ENCODE results near the gene REM2. TPM values are rescaled to one million over a fixed set of nuclear protein-coding genes. Genes with fewer than 3 reads are reported as not detected.

REM2 gene
- total RNA-seq, 4 donors from 2014 or later, result 0.83 to 1.6 TPM; not detected in 2

DNA sequence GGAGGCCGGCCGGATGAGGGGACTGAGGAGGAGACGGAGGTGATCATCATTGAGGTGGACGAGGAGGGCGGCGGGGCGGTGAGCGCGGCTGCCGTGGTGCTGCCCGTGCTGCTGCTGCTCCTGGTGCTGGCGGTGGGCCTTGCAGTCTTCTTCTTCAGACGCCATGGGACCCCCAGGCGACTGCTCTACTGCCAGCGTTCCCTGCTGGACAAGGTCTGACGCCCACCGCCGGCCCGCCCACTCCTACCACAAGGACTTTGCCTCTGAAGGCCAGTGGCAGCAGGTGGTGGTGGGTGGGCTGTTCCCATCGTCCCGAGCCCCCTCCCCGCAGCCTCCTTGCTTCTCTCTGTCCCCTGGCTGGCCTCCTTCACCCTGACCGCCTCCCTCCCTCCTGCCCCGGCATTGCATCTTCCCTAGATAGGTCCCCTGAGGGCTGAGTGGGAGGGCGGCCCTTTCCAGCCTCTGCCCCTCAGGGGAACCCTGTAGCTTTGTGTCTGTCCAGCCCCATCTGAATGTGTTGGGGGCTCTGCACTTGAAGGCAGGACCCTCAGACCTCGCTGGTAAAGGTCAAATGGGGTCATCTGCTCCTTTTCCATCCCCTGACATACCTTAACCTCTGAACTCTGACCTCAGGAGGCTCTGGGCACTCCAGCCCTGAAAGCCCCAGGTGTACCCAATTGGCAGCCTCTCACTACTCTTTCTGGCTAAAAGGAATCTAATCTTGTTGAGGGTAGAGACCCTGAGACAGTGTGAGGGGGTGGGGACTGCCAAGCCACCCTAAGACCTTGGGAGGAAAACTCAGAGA lies 37.0 kb upstream of the REM2 start:
- peak overlapping the region; percentile 96 to 100 for H3K27ac ChIP-seq
- H3K9me3 ChIP-seq, result no peaks in the 10 kb centered on the region
- H3K27me3 ChIP-seq, result no peaks in the 10 kb centered on the region
- TF ChIP-seq POLR2A (IDR thresholded peaks at IDR 0.05), result no peak
- TF ChIP-seq, protein P1, sequence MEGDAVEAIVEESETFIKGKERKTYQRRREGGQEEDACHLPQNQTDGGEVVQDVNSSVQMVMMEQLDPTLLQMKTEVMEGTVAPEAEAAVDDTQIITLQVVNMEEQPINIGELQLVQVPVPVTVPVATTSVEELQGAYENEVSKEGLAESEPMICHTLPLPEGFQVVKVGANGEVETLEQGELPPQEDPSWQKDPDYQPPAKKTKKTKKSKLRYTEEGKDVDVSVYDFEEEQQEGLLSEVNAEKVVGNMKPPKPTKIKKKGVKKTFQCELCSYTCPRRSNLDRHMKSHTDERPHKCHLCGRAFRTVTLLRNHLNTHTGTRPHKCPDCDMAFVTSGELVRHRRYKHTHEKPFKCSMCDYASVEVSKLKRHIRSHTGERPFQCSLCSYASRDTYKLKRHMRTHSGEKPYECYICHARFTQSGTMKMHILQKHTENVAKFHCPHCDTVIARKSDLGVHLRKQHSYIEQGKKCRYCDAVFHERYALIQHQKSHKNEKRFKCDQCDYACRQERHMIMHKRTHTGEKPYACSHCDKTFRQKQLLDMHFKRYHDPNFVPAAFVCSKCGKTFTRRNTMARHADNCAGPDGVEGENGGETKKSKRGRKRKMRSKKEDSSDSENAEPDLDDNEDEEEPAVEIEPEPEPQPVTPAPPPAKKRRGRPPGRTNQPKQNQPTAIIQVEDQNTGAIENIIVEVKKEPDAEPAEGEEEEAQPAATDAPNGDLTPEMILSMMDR (IDR thresholded peaks at IDR 0.05), result no peak
- H3K4me1 ChIP-seq, result peaks cover 28 to 68% of the 10 kb centered on the region in 2 donors
- H3K4me3 ChIP-seq, result no peak overlapping the region
- intact Hi-C loops (cut with DNase I; ENCODE audit: low total_unique reads), result no loop called here
- no peak for DNase-seq
- no peaks in the 10 kb centered on the region for H3K36me3 ChIP-seq

- H3K27me3 ChIP-seq, result no peaks in the 10 kb centered on the region
- H3K9me3 ChIP-seq, result no peaks in the 10 kb centered on the region
- peak overlapping the region; percentile 96 to 100 for H3K27ac ChIP-seq
- no peaks in the 10 kb centered on the region for H3K36me3 ChIP-seq
- no peak overlapping the region for H3K4me3 ChIP-seq
- no peak for DNase-seq
- intact Hi-C loops (cut with DNase I; ENCODE audit: low total_unique reads), result no loop called here
- no peak for TF ChIP-seq POLR2A (IDR thresholded peaks at IDR 0.05)
- TF ChIP-seq, protein P1 (IDR thresholded peaks at IDR 0.05), result no peak
- H3K4me1 ChIP-seq, result peaks cover 36 to 70% of the 10 kb centered on the region in 2 donors
Measured at GRCh38 chr14:22846811-22847307, 36.2 kb upstream of the REM2 start.

GRCh38 chr14:22847661-22848341 lies 35.2 kb upstream of the REM2 start:
- no peaks in the 10 kb centered on the region for H3K27me3 ChIP-seq
- peak overlapping the region in 1 of 2 donors; percentile 2 for H3K4me3 ChIP-seq
- peak overlapping the region; percentile 96 to 100 for H3K27ac ChIP-seq
- H3K36me3 ChIP-seq, result no peaks in the 10 kb centered on the region
- H3K9me3 ChIP-seq, result no peaks in the 10 kb centered on the region
- H3K4me1 ChIP-seq, result peaks cover 38 to 69% of the 10 kb centered on the region in 2 donors
- DNase-seq, result peak in 1 of 2 donors; percentile 42
- no peak for TF ChIP-seq POLR2A (IDR thresholded peaks at IDR 0.05)
- TF ChIP-seq, protein P1 (IDR thresholded peaks at IDR 0.05), result no peak
- intact Hi-C loops (cut with DNase I; ENCODE audit: low total_unique reads), result no loop called here

GRCh38 chr14:22848351-22849164 lies 34.5 kb upstream of the REM2 start:
- intact Hi-C loops (cut with DNase I; ENCODE audit: low total_unique reads), result no loop called here
- Histone ChIP-seq H3K36me3 (no peaks in the 10 kb centered on the region), H3K4me3 (peak overlapping the region; percentile 3 to 14), H3K9me3 (no peaks in the 10 kb centered on the region), H3K4me1 (peaks cover 39 to 69% of the 10 kb centered on the region in 2 donors), H3K27ac (peak overlapping the region; percentile 96 to 100), H3K27me3 (no peaks in the 10 kb centered on the region)
- TF ChIP-seq, protein P1 (IDR thresholded peaks at IDR 0.05), result no peak
- TF ChIP-seq POLR2A (IDR thresholded peaks at IDR 0.05), result no peak
- DNase-seq, result peak; percentile 91 to 93
